MV-4-11 (cell line): ENCODE results near the gene KMT2C.
"Not testable (repeated sequence)": the region's sequence is repeated elsewhere in the genome, so short reads cannot be mapped to it uniquely, and the experiment has no call there.

Experiments used
- DNase-seq: peaks from one replicate; lab custom pipeline; 2025; lab: John Stamatoyannopoulos, UW

The KMT2C gene

DNA sequence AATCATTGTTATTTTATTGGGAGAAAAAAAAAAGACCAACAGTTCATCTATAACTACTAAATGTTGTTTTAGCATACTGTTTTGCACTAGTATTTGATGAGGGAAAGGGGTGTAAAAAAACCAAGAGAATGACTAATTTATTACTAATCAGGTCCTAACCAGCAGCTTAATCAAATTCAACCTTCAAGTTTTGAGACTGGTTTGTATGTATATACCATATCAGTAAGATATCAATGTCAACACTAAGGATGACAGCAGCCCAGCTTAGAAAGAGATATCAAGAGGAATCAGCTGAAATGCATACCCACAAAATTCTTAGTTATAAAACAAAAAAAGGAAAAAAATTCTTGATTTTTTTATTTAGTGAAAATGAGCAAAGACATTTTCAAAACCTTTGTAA, 122.6 kb downstream of the KMT2C start:
- no peak for DNase-seq

DNA sequence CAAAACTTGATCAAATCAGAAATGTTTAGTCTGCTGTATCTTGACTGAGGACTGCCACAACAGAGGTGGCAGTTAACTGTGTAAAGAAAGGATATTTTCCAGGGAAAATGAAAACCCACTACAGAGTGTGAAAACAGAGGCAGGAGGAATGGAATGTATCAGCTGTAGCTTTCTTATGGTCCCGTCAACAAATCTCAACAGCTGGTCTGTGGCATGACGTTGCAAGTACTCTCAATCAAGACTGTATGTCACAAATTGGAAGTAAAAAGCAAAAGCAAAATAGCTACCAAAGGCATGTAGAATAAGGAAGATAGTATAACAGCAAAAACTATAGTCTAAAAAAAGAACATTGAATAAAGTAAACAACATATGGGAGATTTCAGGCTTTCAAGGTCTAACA, 123.5 kb downstream of the KMT2C start:
- no peak for DNase-seq

DNA sequence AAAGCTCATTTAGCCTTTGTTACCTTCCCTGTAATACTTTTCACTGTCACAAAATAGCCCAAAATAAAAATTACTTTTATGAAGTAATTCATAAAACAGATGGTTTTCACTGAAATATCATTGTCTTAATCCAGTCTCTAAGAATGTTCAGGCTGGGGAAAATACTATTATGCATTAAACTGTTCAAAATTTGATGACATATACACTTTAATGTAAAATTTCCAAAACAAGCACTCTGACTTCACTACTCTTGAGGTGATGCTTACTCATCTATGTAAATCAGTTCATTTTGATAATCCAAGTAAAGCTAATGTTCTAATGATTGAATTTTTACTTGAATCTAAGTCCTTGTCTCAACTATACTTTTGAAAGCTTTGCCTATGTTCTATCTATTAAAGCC, 127.9 kb downstream of the KMT2C start:
- no peak for DNase-seq

DNA sequence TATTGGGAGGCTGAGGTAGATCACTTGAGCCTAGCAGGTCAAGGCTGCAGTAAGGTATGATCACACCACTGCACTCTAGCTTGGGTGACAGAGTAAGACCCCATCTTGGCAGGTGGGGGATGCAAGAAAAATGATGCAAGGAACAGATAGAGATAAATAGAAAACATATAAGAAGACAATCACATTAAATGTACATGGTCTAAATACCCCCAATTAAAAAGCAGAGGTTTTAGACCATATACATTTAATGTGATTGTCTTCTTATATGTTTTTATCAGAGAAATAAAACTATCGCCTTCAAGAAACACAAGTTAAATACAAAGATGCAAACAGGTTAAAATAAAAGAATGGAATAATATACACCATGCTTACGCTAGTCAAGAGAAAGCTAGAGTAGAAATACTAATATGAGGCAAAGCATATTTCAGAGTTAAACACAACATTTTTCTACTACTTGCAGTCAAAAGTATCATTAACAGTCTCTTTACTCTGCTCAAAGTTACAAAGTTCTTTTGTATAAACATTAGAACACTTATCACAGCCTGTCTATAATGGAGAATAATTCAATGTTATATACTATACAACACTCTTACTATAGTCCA, 136.2 kb downstream of the KMT2C start:
- not testable (repeated sequence) for DNase-seq

DNA sequence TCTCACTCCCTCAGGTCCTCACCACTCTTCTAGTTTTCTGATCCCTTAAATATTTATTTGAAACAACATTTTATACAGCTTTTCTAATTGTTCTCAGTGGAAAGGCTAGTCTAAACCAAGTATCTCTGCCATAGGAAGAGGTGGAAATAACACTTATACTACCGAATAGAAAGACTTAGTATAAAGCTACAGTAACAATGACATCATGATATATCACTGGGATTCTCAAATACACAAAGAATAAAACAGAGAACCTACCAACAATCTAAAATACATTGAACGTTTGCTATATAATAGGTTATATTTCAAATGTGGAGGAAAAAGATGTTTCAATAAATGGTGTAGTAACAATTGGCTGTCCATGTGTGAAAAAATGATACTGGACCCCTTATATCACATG, 142.9 kb downstream of the KMT2C start:
- DNase-seq, result no peak

DNA sequence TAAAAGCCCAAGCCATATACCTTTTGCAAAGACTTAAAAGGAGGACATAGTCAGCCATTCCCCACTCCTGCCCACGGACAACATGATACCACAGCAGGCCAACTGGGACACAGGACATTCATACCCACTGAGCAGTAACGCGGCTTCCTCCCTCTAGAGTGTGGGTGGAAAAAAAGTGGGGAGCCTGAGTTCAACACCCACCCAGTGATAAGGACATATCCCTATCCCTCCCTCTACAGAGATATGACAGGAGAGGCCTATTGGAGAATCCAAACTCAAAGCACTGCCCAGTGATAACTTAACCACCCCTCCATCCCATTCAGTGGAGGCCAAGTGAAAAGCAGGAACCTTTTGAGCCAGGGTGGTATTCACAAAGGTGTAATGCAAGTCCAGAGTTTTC, 148.8 kb downstream of the KMT2C start:
- DNase-seq, result not testable (repeated sequence)

DNA sequence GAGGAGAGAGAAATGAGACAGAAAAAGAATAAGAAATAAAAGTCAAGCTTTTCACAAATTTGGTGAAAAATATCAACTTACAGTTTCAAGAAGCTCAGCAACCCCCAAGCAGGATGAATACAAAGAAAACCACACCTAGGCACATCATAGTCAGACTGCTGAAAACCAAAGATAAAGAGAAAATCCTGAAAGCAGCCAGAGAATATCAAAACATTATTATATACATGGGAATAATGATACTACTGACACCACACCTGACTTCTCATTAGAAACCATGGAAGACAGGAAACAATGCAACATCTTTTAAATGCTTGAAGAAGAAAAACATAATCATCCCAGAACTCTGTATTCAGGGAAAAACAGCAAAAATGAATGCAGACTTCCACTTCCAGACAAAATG, 149.6 kb downstream of the KMT2C start:
- DNase-seq, result not testable (repeated sequence)

DNA sequence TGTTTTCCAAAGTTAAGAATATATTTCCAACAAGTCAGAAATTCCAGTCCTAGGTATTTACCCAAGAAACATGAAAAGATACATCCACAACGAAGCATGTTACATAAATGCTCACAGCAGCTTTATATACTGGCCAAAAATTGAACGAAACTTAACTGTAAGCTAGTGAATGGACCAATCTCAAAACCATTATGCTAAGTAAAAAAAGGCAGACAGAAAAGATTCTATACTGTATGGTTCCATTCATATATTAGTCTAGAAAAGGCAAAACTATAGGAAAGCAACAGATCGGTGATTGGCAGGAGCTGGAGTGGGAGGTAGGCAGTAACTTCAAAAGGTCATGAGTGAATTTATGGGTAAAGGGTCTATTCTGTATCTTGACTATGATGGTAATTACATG, 150.8 kb downstream of the KMT2C start:
- DNase-seq, result not testable (repeated sequence)

DNA sequence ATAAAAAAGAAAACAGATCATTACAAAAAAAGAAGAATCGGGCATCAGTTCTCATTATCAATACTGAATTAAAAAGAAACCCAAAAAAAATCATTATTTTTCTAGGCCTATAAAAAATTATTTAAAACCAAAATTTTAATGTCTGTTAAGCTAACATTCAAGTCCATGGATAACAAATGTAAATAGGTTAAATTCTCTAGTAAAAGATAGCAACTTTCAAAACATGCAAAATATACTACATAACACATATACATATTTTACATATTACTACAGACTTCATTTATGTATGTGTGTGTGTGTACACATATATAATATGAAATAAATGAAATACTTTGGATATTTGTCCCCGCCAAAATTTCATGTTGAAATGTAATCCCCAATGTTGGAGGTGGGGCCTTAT, 158.1 kb downstream of the KMT2C start:
- DNase-seq, result not testable (repeated sequence)

DNA sequence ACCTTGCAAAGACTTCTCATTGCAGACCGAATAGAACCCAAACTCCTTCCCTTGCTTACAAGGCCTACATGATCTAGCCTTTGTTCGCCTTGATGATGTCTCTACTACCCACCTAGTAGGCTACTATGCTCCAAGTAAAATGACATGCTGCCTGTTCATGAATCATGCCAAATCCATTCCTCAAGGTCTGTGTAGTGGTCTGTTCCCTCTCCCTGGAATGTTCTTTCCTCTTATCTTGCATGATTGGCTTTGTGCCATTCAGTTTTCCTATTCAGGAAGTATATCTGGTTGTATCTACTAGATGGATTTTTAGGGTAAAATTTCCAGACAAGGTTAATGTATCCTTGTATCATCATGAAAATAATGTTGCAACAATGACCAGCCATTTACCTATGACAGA, 165.4 kb downstream of the KMT2C start:
- DNase-seq, result not testable (repeated sequence)

DNA sequence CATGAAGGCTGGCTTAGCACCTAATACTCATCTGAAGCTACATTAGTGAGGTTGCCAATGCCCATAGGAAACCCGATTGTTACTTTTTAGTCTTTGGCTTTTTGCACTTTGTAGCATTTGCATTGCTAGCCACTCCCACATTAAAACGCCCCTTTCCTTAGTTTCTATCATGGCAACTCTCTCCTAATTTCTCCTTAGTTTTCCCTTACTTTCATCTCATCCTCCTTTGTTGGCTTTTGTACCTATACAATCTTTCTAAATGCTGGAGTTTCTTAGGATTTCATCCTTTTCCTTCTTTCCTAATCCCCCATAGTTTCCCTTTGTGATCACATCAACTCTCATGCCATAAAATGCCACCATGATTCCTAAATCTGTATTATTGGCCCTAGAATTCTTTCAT, 168.9 kb downstream of the KMT2C start:
- DNase-seq, result not testable (repeated sequence)

DNA sequence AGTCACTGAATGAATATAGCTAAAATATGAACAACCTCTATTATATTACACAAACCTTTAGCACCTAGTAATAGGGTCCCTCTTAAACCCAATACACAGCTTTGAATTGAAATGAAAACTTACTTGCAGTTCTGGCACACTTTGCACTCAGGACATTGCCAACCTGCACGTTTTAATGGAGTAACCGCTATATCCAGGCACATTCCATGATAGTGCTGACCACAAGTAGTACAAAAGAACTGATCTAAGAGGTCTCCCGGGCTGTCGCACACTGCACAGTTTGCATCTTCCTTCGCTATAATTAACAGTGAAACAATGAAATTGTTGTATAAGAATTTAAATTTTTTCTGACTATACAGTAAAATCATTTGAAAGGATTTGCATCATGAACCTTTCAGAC, 170.9 kb downstream of the KMT2C start:
- DNase-seq, result not testable (repeated sequence)

DNA sequence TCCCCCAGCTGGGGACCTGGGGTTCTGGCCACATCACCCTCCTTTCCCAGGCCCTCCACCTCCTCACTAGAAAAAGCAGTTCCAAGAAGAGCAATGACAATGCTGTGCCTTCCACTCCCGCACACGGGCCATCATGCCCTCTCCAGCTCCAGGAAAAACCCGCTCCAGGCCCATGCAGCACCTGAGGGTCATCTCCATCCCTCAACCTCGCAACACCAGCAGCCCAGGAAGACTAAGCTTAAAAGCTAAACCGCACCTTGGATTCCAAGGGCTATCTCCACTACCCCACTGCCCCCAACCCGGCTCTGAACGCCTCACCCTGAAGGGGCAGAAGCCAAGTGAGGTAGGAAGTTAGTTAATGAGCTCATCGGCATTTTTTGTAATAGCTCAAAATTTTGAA, 173.7 kb downstream of the KMT2C start:
- not testable (repeated sequence) for DNase-seq

DNA sequence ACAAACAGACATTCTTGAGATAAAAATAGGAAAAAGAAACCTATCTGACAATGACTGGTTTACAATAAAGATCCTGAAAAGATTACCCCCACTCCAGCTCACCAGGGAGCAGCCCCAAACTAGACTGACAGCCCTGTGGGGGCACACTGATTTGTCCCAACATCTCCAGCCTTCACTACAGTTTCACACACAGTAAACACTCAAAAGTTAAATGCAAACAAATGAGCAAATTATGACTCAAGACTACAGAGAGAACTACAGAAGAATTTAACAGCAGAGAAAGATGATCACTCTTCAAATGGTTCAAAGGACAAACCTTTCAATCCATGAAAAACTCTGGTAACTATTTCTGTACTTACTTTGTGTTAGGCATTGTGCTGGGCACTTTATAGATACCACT, 176.2 kb downstream of the KMT2C start:
- DNase-seq, result not testable (repeated sequence)

DNA sequence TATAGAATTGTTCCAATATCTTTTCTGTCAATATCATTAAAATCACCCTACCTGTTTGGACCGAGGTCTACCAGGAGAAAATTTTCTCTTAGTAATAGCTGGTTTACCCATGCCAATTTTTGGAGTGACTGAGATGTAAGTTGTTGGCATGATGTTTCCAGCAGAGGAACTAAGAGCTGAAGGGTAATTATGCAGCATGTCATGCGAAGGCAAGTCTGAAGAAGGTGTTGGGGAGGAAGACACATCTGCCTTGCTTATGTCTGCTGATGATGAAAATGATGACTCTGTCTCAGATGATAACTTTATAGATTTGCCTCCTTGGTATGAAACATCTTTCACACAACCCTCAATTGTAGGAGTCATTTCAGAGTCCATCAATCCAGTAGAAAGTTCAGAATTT, 188.0 kb downstream of the KMT2C start:
- DNase-seq, result not testable (repeated sequence)

DNA sequence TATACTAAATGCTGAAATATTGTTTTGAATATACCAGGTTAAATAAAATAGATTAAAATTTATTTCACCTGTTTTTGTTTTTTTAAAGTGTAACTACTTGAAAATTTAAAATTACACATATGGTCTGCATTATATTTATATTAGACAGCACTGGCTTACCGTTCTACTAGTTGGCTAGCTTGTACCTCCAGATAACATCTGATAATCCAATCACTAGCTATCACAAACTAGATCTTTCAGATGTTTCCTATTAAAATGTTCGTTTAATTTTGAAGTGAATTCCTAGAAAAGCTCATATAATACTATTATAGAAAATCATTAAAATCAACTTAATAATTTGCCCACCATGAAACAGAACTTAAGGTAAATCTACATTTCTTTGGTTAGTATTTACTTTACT, 190.4 kb downstream of the KMT2C start:
- DNase-seq, result not testable (repeated sequence)

DNA sequence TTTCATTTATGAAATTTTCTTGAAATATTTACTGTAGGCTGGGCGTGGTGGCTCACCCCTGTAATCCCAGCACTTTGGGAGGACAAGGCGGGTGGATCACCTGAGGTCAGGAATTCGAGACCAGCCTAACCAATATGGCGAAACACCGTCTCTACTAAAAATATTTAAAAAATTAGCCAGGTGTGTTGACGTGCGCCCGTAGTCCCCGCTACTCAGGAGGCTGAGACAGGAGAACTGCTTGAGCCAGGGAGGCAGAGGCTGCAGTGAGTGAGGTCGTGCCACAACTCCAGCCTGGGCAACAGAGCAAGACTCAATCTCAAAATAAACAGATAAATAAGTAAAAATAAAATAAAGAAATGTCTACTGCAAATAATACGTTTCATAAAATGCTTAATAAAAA, 192.3 kb downstream of the KMT2C start:
- DNase-seq, result not testable (repeated sequence)

DNA sequence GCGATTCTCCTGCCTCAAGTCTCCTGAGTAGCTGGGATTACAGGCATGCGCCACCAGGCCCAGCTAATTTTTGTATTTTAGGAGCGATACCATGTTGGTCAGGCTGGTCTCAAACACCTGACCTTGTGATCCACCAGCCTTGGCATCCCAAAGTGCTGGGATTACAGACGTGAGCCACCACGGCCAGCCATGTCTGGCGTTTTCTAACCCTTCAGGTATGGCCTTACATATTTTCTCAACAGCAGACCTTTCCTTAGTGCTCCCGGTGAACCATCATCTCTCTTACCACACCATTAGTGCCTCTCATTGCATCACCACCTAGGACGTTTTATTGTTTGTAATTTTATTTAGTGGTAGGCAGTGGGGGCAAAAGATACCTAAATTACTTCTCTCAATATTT, 194.5 kb downstream of the KMT2C start:
- not testable (repeated sequence) for DNase-seq

DNA sequence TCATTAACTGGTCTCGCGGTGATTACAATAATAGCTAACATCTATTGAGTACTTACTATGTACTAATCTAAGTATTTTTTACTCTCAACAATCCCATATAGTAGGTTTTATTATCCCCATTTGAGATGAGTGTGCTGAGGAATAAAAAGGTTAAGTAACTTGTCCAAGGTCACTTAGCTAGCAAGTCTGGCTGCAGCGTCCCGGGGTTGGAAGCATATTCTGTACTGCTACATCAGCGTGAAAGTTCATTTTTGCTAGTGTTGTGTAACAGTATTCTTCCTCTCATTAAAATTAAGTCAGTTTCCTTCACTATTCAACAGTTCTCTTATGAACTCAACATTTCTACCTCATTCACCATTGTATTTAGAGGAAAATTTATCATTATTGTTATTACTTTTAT, 199.5 kb downstream of the KMT2C start:
- DNase-seq, result not testable (repeated sequence)

DNA sequence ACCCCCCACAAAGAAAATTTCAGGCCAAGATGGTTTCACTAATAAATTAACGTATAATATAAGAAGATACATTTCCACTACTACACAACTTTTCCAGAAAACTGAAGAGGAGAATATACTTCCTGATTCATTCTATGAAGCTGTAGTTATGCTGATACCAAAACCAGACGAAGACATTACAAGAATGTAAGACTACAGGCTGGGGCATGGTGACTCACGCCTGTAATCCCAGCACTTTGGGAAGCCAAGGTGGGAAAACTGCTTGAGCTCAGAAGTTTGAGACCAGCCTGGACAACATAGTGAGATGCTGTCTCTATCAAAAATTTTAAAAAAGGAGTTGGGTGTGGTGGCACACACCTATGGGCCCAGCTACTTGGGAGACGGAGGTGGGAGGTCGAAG, 201.4 kb downstream of the KMT2C start:
- DNase-seq, result not testable (repeated sequence)

DNA sequence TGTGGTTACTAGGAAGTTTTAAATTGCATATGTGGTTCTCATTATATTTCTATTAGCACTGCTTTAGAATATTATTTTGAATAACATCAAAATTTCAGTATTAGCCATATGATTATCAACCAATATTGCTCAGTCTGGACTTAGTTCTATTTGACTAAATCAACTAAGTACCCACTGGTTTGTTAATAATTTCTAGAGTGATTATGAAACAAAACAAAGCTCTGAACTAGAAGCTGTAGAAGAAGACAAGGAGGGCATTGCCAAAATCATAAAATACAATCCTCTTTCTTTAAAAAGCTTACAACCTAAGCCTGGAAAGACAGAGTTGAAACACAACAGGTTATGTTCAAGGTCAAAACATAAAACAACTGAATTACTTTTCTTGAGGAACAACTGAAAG, 204.7 kb downstream of the KMT2C start:
- no peak for DNase-seq

DNA sequence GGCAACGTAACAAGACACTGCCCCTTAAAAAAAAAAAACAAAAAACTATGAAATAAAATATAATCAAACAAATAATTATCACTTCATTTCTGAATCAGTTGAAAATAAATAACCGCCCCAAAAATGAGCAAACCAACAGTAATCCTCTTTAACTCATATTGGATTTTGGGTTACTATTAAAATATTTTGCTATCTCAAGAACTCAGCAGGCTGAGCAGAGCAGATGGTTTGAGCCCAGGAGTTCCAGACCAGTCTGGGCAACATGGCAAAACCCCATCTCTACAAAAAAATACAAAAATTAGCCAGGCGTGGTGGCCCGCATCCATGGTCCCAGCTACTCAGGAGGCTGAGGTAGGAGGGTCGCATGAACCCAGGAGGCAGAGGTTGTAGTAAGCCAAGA, 216.2 kb downstream of the KMT2C start:
- DNase-seq, result not testable (repeated sequence)

DNA sequence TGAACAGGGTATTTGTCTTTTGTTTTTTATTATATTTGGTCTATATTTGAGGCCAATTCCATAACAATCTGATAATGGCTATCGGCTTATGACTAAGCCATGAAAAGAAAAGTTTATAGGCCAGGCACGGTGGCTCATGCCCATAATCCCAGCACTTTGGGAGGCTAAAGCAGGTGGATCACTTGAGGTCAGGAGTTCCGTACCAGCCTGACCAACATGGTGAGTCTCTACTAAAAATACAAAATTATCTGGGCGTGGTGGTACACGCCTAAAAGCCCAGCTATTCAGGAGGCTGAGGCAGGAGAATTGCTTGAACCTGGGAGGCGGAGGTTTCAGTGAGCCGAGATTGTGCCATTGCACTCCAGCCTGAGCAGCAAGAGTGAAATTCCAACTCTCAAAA, 227.0 kb downstream of the KMT2C start:
- not testable (repeated sequence) for DNase-seq

DNA sequence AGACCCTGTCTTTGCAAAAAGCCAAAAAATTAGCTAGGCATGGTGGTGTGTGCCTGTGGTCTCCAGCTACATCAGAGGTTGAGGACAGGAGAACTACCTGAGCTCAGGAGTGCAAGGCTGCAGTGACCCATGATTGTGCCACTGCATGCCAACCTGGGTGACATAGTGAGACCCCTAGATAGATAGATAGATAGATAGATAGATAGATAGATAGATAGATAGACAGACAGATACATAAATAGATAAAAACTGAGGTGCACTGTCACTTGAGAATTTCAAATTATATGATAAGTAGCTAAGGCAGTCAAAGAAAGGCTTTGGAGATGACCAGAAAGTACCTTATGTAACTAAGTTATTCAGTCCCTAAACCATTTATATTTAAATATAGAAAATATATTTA, 231.4 kb downstream of the KMT2C start:
- not testable (repeated sequence) for DNase-seq

DNA sequence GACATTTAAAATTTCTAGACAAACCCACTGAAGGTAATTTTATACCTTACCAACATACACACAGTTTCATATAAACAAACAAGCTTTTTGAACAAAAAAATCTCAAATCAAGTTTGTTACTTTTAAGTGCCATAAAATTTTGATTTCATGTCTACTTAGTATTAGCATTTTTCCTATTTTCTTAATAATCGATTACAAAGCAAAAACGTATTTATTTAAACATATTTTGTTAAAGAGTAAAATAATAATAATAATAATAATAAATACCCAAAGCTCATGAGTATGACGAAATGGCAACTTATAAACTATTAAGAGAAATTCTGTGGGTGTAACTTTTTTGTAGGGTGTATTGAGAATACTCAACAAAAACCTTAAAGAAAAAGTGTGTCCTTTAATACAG, 232.7 kb downstream of the KMT2C start:
- DNase-seq, result no peak
